Measurements from ENCODE around the gene OR2C3.

The OR2C3 gene

DNA sequence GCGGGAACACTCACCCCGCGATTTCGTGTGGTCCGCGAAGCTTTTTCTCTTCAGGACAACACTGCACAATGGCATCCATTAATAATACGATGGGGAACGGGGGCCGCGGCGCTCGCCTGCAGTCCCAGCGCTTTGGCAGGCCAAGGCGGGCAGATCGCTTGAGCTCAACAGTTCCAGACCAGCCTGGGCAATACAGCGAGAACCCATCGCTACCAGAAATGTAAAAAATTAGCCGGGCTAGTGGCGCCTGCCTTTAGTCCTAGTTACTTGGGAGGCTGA is 17.7 kb downstream of the OR2C3 start:
- Histone ChIP-seq H3K9me3 (ENCODE audit: control insufficient read depth, insufficient read depth, low read depth, low read length) (no peaks in the 10 kb centered on the region), H3K4me1 (ENCODE audit: control insufficient read depth, insufficient read depth, low read length) (no peaks in the 10 kb centered on the region), H3K4me3 (ENCODE audit: low read depth, low read length) (no peak overlapping the region), H3K36me3 (ENCODE audit: control insufficient read depth in 2 of 2, insufficient read depth in 1 of 2, low read length in 2 of 2) (no peaks in the 10 kb centered on the region), H3K27ac (ENCODE audit: extremely low read depth, low read depth, low read length) (no peak overlapping the region)
- ChIA-PET CTCF (no interaction called here), POLR2A (no interaction called here)
- TF ChIP-seq, protein P1, sequence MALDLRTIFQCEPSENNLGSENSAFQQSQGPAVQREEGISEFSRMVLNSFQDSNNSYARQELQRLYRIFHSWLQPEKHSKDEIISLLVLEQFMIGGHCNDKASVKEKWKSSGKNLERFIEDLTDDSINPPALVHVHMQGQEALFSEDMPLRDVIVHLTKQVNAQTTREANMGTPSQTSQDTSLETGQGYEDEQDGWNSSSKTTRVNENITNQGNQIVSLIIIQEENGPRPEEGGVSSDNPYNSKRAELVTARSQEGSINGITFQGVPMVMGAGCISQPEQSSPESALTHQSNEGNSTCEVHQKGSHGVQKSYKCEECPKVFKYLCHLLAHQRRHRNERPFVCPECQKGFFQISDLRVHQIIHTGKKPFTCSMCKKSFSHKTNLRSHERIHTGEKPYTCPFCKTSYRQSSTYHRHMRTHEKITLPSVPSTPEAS (tag by site-specific recombination; IDR thresholded peaks at IDR 0.05): no peak
- no peak for TF ChIP-seq ZNF658 (tag by site-specific recombination; IDR thresholded peaks at IDR 0.05)
- TF ChIP-seq KLF7 (tag by site-specific recombination; IDR thresholded peaks at IDR 0.05; ENCODE audit: borderline replicate concordance): no peak
- no peak for TF ChIP-seq ZNF391 (tag by site-specific recombination; IDR thresholded peaks at IDR 0.05; ENCODE audit: borderline replicate concordance, low read depth)
- no peak for TF ChIP-seq ZNF112 (tag by site-specific recombination; IDR thresholded peaks at IDR 0.05)
- TF ChIP-seq, protein P2, sequence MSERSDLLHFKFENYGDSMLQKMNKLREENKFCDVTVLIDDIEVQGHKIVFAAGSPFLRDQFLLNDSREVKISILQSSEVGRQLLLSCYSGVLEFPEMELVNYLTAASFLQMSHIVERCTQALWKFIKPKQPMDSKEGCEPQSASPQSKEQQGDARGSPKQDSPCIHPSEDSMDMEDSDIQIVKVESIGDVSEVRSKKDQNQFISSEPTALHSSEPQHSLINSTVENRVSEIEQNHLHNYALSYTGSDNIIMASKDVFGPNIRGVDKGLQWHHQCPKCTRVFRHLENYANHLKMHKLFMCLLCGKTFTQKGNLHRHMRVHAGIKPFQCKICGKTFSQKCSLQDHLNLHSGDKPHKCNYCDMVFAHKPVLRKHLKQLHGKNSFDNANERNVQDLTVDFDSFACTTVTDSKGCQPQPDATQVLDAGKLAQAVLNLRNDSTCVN (tag by site-specific recombination; optimal IDR thresholded peaks at IDR 0.05): no peak
- no peak for TF ChIP-seq REPIN1 (tag by site-specific recombination; IDR thresholded peaks at IDR 0.05; ENCODE audit: low read depth)
- TF ChIP-seq ZNF184 (tag by site-specific recombination; IDR thresholded peaks at IDR 0.05): no peak
- TF ChIP-seq ZBTB21 (tag by site-specific recombination; IDR thresholded peaks at IDR 0.05): no peak
- TF ChIP-seq ZNF791 (tag by site-specific recombination; IDR thresholded peaks at IDR 0.05): no peak
- TF ChIP-seq ZNF404 (tag by site-specific recombination; IDR thresholded peaks at IDR 0.05): no peak
- TF ChIP-seq, protein P3, sequence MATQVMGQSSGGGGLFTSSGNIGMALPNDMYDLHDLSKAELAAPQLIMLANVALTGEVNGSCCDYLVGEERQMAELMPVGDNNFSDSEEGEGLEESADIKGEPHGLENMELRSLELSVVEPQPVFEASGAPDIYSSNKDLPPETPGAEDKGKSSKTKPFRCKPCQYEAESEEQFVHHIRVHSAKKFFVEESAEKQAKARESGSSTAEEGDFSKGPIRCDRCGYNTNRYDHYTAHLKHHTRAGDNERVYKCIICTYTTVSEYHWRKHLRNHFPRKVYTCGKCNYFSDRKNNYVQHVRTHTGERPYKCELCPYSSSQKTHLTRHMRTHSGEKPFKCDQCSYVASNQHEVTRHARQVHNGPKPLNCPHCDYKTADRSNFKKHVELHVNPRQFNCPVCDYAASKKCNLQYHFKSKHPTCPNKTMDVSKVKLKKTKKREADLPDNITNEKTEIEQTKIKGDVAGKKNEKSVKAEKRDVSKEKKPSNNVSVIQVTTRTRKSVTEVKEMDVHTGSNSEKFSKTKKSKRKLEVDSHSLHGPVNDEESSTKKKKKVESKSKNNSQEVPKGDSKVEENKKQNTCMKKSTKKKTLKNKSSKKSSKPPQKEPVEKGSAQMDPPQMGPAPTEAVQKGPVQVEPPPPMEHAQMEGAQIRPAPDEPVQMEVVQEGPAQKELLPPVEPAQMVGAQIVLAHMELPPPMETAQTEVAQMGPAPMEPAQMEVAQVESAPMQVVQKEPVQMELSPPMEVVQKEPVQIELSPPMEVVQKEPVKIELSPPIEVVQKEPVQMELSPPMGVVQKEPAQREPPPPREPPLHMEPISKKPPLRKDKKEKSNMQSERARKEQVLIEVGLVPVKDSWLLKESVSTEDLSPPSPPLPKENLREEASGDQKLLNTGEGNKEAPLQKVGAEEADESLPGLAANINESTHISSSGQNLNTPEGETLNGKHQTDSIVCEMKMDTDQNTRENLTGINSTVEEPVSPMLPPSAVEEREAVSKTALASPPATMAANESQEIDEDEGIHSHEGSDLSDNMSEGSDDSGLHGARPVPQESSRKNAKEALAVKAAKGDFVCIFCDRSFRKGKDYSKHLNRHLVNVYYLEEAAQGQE (tag by site-specific recombination; IDR thresholded peaks at IDR 0.05): no peak
- TF ChIP-seq ZNF585B (tag by site-specific recombination; IDR thresholded peaks at IDR 0.05): no peak
- no peak for TF ChIP-seq SP3 (tag by site-specific recombination; IDR thresholded peaks at IDR 0.05)
- TF ChIP-seq GLIS2 (tag by site-specific recombination; IDR thresholded peaks at IDR 0.05): no peak
- no peak for TF ChIP-seq ZNF561 (tag by site-specific recombination; IDR thresholded peaks at IDR 0.05; ENCODE audit: borderline replicate concordance)
- no peak for TF ChIP-seq ZNF133 (tag by site-specific recombination; IDR thresholded peaks at IDR 0.05)

DNA sequence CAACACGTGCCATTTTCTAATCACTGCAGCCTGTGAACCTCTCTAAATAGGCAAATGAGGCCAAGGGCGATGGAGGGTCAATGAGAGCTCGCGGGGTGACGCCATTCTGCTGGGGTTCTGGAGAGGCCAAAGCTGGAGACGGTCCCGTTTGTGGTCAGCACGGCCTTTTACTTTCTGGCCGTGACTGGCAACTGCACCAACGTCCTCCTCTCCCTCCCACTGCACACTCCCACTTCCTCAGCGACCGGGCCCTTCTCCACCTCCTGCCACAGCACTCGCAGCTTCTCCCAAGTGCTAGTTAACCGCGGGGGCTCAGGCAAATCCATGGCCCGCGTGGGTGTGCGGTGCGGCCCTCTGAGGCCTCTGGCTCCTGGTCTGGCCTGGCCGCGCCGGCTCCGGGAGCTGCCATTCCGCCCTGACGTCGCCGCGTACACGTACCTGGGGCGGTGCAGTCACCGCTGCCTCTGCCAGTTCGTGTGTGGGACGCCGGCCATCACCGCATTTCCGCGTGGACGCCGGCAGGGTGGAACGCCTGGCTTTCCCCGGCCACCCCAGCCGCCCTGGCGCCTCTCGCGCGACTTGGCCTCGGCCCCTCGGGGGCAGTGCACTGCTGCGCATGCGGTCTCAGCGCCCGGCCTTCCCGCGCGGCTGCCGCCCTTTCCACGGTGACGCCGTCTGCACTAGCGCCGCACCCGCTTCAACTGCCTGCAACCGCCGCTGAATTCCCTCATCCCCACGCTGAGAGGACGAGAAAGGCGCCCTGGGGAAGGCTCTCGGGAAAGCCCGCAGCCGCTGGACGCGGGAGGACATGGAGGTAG is 18.2 kb downstream of the OR2C3 start:
- H3K36me3 ChIP-seq (ENCODE audit: control insufficient read depth in 2 of 2, insufficient read depth in 1 of 2, low read length in 2 of 2): no peaks in the 10 kb centered on the region
- no peaks in the 10 kb centered on the region for H3K4me1 ChIP-seq (ENCODE audit: control insufficient read depth, insufficient read depth, low read length)
- POLR2A ChIA-PET: no interaction called here
- no peak overlapping the region for H3K27ac ChIP-seq (ENCODE audit: extremely low read depth, low read depth, low read length)
- no peaks in the 10 kb centered on the region for H3K9me3 ChIP-seq (ENCODE audit: control insufficient read depth, insufficient read depth, low read depth, low read length)
- CTCF ChIA-PET: no interaction called here
- no peak overlapping the region for H3K4me3 ChIP-seq (ENCODE audit: low read depth, low read length)
- TF ChIP-seq, protein P2 (tag by site-specific recombination; optimal IDR thresholded peaks at IDR 0.05): no peak
- TF ChIP-seq, protein P4, sequence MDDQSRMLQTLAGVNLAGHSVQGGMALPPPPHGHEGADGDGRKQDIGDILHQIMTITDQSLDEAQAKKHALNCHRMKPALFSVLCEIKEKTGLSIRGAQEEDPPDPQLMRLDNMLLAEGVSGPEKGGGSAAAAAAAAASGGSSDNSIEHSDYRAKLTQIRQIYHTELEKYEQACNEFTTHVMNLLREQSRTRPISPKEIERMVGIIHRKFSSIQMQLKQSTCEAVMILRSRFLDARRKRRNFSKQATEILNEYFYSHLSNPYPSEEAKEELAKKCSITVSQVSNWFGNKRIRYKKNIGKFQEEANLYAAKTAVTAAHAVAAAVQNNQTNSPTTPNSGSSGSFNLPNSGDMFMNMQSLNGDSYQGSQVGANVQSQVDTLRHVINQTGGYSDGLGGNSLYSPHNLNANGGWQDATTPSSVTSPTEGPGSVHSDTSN (CRISPR knock-in tag; IDR thresholded peaks at IDR 0.05): no peak
- TF ChIP-seq, protein P5, sequence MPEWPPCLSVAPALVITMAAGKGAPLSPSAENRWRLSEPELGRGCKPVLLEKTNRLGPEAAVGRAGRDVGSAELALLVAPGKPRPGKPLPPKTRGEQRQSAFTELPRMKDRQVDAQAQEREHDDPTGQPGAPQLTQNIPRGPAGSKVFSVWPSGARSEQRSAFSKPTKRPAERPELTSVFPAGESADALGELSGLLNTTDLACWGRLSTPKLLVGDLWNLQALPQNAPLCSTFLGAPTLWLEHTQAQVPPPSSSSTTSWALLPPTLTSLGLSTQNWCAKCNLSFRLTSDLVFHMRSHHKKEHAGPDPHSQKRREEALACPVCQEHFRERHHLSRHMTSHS (tag by site-specific recombination; IDR thresholded peaks at IDR 0.05): no peak
- TF ChIP-seq, protein P6, sequence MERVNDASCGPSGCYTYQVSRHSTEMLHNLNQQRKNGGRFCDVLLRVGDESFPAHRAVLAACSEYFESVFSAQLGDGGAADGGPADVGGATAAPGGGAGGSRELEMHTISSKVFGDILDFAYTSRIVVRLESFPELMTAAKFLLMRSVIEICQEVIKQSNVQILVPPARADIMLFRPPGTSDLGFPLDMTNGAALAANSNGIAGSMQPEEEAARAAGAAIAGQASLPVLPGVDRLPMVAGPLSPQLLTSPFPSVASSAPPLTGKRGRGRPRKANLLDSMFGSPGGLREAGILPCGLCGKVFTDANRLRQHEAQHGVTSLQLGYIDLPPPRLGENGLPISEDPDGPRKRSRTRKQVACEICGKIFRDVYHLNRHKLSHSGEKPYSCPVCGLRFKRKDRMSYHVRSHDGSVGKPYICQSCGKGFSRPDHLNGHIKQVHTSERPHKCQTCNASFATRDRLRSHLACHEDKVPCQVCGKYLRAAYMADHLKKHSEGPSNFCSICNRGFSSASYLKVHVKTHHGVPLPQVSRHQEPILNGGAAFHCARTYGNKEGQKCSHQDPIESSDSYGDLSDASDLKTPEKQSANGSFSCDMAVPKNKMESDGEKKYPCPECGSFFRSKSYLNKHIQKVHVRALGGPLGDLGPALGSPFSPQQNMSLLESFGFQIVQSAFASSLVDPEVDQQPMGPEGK (tag by site-specific recombination; IDR thresholded peaks at IDR 0.05): no peak
- TF ChIP-seq ZNF626 (tag by site-specific recombination; IDR thresholded peaks at IDR 0.05): no peak
- no peak for TF ChIP-seq ZNF394 (tag by site-specific recombination; IDR thresholded peaks at IDR 0.05; ENCODE audit: borderline replicate concordance)
- no peak for TF ChIP-seq KLF10 (tag by site-specific recombination; IDR thresholded peaks at IDR 0.05)
- no peak for TF ChIP-seq HOXC10 (CRISPR knock-in tag; IDR thresholded peaks at IDR 0.05)

Data from HEK293 (cell line).